Thoracic aorta endothelial cell (primary cell): ENCODE measurements around the gene SEC11A. TPM values are rescaled to one million over a fixed set of nuclear protein-coding genes. Genes with fewer than 3 reads are reported as not detected.

Experiments
- total RNA-seq: library from RNA; depleted of rRNA; stranded (reverse); fragments of >200 nt; gene quantifications from 2 replicates; pipeline ENCODE4 v1.2.3, GENCODE V29; 2012

The SEC11A gene
- total RNA-seq, result 227 and 228 TPM in 2 replicates

DNA sequence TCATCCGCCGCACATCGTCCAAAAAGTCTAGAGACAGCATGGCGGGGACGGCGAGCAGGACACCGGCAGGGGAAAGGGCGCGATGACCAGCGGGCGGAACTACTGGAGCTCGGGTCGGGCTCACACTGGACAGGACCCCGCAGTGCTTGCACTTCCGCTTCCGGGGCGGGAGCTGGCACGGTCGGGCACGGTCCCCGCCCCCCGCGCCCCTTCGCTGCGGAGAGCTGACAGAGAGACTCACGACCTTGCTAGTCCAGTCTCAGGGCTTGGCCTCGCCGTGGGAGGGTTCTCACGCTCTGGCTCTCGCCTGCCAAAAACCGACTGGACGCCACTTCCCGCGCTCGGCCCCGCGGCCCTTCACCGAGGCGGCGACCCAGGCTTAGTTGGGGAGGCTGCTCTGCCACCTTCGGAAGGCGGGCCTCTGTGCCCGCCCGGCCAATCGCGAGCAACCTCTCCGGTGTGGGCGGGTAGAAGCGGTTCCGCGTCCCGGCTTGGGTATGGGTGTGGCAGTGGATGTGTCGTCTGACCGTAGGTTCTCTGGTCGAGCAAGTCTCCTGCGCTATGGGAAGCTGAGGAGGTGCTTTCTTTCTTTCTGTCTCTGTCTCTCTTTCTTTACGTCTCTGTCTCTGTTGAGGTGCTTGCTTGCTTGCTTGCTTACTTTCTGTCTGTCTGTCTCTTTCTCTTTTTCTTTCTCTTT is at the start of gene SEC11A:
Gene SEC11A (minus strand): TSS at position 104 of the 697 bp plus-strand sequence. CDS start 64 bp downstream, at position 40.

DNA sequence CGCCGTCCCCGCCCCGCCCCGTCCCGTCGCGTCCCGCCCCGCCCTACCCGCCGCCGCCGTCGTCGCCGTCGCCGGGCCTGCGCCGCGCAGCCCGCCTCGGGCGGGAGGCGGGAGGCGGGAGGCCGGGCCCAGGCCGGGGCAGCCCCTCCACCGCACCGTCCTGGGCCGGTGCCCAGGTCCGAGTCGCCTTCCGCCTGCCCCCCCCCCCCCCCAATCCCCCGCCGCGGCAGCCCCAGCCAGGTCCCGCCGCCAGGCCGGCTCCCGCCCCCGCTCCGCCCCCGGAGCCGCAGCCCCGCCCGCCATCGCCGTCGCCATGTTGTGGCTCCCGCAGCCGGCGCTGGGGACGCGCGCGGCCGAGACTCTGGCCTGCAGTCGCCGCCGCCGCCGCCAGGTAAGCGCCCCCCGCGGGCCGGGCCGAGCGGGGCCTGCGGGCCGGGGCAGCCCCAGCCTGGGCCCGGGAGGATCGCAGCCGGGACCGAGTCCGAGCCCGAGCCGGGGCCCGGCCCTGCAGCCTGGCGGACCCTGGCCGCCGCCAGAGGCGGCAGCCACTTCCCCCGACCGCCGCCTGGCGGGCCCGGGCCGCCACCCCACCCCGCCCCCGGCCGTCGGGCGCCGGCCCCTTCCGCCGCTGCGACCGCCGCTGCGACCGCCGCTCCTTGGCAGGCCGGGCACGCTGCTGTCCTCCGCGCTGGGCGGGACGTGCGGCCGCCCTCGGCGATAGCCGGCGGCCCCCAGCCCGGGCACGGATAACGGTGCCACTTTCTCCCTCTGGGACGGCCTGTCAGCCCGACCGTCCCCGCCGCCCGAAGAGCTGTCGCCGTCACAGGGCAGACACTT is 32.6 kb upstream of the SEC11A start, which contains the start of gene ZNF592:
Gene ZNF592 (plus strand): TSS at position 319 of the 837 bp plus-strand sequence. CDS start 34,084 bp downstream, outside the sequence.

DNA sequence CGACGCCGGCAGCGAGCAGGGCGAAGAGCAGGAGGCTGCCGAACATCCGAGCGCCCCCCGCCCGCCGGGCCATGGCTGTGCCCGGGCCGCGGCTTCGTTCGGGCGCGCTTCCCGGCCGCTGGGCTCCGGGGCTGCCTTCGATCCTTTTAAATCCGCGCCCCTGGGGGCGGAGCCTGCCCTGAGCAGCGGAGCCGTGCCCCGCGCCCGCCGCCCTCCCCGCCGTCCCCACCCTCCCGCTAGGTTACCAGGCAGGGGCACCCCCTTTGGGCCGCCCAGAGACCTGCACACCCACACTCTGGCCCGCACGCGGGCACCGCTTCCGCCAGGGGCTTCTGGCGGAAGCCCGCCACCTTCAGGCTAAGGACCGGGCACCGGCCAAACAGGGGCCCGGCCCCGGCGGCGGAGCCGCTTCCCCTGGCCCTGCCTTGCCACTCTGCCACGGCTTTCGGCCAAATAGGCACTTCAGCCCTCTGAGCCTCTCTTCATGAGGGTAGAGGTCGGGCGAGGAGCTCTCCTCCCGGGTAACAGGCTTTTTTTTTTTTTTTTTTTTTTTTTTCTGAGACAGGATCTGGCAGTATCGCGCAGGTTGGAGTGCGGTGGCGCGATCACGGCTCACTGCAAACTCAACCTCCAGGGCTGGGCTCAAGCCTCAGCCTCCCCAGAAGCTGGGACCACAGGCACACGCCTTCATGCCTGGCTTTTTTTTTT is 57.7 kb downstream of the SEC11A start, which contains the start of gene NMB:
Gene NMB (minus strand): TSS at position 120 of the 708 bp plus-strand sequence. CDS start 47 bp downstream, at position 73.

DNA sequence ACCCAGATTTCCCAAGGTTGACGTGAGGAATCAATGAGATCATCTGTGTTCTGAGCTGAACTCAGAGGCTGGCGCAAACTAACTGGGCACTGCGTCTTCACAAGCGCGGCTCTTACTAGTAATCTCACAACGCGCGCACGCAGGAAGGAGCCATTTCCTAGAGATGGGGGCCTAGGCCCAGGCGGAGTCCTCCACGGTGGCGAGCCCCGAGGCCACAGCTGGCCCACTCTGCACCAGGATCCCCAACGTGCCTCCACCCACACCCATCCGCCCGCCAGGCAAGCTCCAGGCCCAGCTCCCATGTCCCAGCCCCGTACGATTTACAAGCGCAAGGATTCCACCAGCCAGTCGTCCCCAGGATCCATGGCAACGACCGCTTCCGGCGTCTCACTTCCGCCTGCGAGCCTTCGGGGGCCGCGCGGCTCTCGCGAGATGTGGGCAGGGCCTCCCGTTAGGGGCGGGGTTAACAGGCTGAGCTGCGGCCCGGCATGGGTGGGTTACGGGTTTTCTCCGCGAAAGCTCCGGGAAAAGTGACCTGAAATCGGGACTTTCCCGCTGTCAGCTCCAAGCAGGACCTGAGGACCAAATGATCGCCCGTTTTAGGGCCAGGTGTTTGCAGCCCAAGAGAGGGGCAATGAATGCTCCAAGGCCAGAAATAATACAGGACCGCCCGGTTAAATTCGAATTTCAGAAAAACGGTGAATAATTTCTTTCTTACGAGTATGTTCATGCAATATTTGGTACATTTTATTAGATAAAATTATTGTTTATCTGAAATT is 61.8 kb downstream of the SEC11A start, which contains the start of gene WDR73:
Gene WDR73 (minus strand): TSS at position 374 of the 779 bp plus-strand sequence. CDS start 9 bp downstream, at position 365.

Other genes with a start within 250 kb of the SEC11A start
- 11.1 and 13.6 TPM in 2 replicates for gene ZSCAN2, start 115.1 kb downstream of the SEC11A start, total RNA-seq
- gene WDR73, start 61.9 kb downstream of the SEC11A start, total RNA-seq, result 30.7 and 38.3 TPM in 2 replicates
- 4.4 and 4.5 TPM in 2 replicates for gene NMB, start 57.9 kb downstream of the SEC11A start, total RNA-seq
- 13.3 and 15.9 TPM in 2 replicates for gene ZNF592, start 32.5 kb upstream of the SEC11A start, total RNA-seq
- gene ALPK3, start 101.2 kb upstream of the SEC11A start, total RNA-seq, result 20.1 and 31.9 TPM in 2 replicates
- gene SLC28A1, start 168.5 kb upstream of the SEC11A start, total RNA-seq, result not detected in 2 replicates